Mesothelial cell of epicardium (in vitro differentiated cells): ENCODE data around the gene TBC1D2. TPM values are rescaled to one million over a fixed set of nuclear protein-coding genes. Genes with fewer than 3 reads are reported as not detected.
"Not testable (repeated sequence)": the region's sequence is repeated elsewhere in the genome, so short reads cannot be mapped to it uniquely, and the experiment has no call there.

Experiments
- DNase-seq, 2 experiments: peaks; one replicate each; pipeline ENCODE4 v3.0.0; 2021; ENCODE audit warnings: low spot score in 2 of 2; ENCODE audit not compliant: unreplicated experiment in 2 of 2
- H3K27ac Mint-ChIP-seq: 2 replicates; pipeline ENCODE4 v1.8.0; 2021; ENCODE audit warnings: mixed read lengths
- H3K27me3 Mint-ChIP-seq: 2 replicates; pipeline ENCODE4 v1.8.0; 2021; ENCODE audit warnings: low read depth, mixed read lengths
- H3K36me3 Mint-ChIP-seq: 2 replicates; pipeline ENCODE4 v1.8.0; 2021; ENCODE audit warnings: mixed read lengths
- H3K4me1 Mint-ChIP-seq: 2 replicates; pipeline ENCODE4 v1.8.0; 2021; ENCODE audit warnings: mixed read lengths
- H3K4me3 Mint-ChIP-seq: 2 replicates; pipeline ENCODE4 v1.8.0; 2021; ENCODE audit warnings: mild to moderate bottlenecking, moderate library complexity, mixed read lengths
- H3K9me3 Mint-ChIP-seq: 2 replicates; pipeline ENCODE4 v1.8.0; 2021; ENCODE audit warnings: mixed read lengths
- CTCF ChIP-seq: fragments of 200-600 bp; sonication (generic); IDR thresholded peaks from one replicate; pipeline ENCODE4 v1.5.0; 2021; ENCODE audit warnings: antibody characterized with exemption; ENCODE audit not compliant: unreplicated experiment
- total RNA-seq: library from RNA; stranded (reverse); gene quantifications from 3 replicates; pipeline ENCODE4 v1.2.1, GENCODE V29; 2021

The TBC1D2 gene
- total RNA-seq, 1 donor from 2014 or later: 7.0 TPM

- no peak for DNase-seq
- Mint-ChIP-seq H3K4me1 (no peaks in the 10 kb centered on the region), H3K9me3 (no peaks in the 10 kb centered on the region), H3K27me3 (no peaks in the 10 kb centered on the region), H3K36me3 (no peaks in the 10 kb centered on the region), H3K27ac (no peak overlapping the region), H3K4me3 (no peak overlapping the region)
- no peak for TF ChIP-seq CTCF
These were observed 76.3 kb downstream of the TBC1D2 start for GRCh38 chr9:98178874-98179850.

GRCh38 chr9:98176391-98177259, 78.8 kb downstream of the TBC1D2 start:
- H3K4me3 Mint-ChIP-seq: no peak overlapping the region
- H3K36me3 Mint-ChIP-seq: no peaks in the 10 kb centered on the region
- H3K27ac Mint-ChIP-seq: no peak overlapping the region
- H3K9me3 Mint-ChIP-seq: no peaks in the 10 kb centered on the region
- no peak for TF ChIP-seq CTCF
- H3K4me1 Mint-ChIP-seq: peaks cover 9% of the 10 kb centered on the region
- no peak for DNase-seq
- no peaks in the 10 kb centered on the region for H3K27me3 Mint-ChIP-seq

- TF ChIP-seq CTCF: no peak
- no peak overlapping the region for H3K27ac Mint-ChIP-seq
- H3K36me3 Mint-ChIP-seq: no peaks in the 10 kb centered on the region
These were observed 79.7 kb downstream of the TBC1D2 start for GRCh38 chr9:98175762-98176161.

GRCh38 chr9:98175028-98175569, 80.3 kb downstream of the TBC1D2 start:
- Mint-ChIP-seq H3K4me1 (peaks cover 20% of the 10 kb centered on the region), H3K36me3 (no peaks in the 10 kb centered on the region), H3K4me3 (no peak overlapping the region), H3K9me3 (no peaks in the 10 kb centered on the region), H3K27me3 (no peaks in the 10 kb centered on the region), H3K27ac (no peak overlapping the region)
- no peak for TF ChIP-seq CTCF
- no peak for DNase-seq

More at GRCh38 chr9:98175762-98176161, 79.7 kb downstream of the TBC1D2 start:
- Mint-ChIP-seq H3K4me1 (peaks cover 18% of the 10 kb centered on the region), H3K27me3 (no peaks in the 10 kb centered on the region), H3K9me3 (no peaks in the 10 kb centered on the region), H3K4me3 (no peak overlapping the region)
- DNase-seq: no peak

GRCh38 chr9:98174502-98174918, 80.9 kb downstream of the TBC1D2 start:
- H3K9me3 Mint-ChIP-seq, H3K36me3 Mint-ChIP-seq, H3K27ac Mint-ChIP-seq, DNase-seq, H3K27me3 Mint-ChIP-seq, H3K4me3 Mint-ChIP-seq: not testable (repeated sequence)
- peaks cover 26% of the 10 kb centered on the region for H3K4me1 Mint-ChIP-seq
